ENCODE measurements around the gene STXBP1. TPM values are rescaled to one million over a fixed set of nuclear protein-coding genes. Genes with fewer than 3 reads are reported as not detected.

The STXBP1 gene
- total RNA-seq, 2 experiments from 2014 or later: 1.9 to 3.4 TPM

GRCh38 chr9:127722055-127722745 is 110.1 kb downstream of the STXBP1 start:
- Mint-ChIP-seq H3K4me3 (no peak overlapping the region), H3K36me3 (ENCODE audit: low read depth) (no peaks in the 10 kb centered on the region), H3K4me1 (ENCODE audit: low read depth) (peaks cover 10% of the 10 kb centered on the region), H3K27ac (no peak overlapping the region), H3K27me3 (no peaks in the 10 kb centered on the region), H3K9me3 (no peaks in the 10 kb centered on the region)
- TF ChIP-seq CTCF (IDR thresholded peaks at IDR 0.05): no peak
- Histone ChIP-seq H3K9me3 (ENCODE audit: control insufficient read depth in 1 of 2, insufficient read depth in 1 of 2, low read length in 2 of 2) (no peaks in the 10 kb centered on the region), H3K27ac (ENCODE audit: low read depth in 1 of 2, low read length in 2 of 2) (no peak overlapping the region), H3K4me1 (ENCODE audit: insufficient read depth, low read length) (peaks cover 37% of the 10 kb centered on the region), H3K4me3 (ENCODE audit: low read length) (no peak overlapping the region), H3K36me3 (ENCODE audit: insufficient read depth, low read length) (no peaks in the 10 kb centered on the region), H3K27me3 (ENCODE audit: control insufficient read depth in 1 of 2, insufficient read depth in 2 of 2, low read length in 2 of 2) (no peaks in the 10 kb centered on the region)
- no peak for DNase-seq
- intact Hi-C loops (cut with DNase I, micrococcal nuclease): no loop called here
- ChIA-PET CTCF (interaction anchor here (0.6 kb wide), 1 partner anchor 13 kb away, joined by 3 read pairs; the partner anchor contains the start of gene TOR2A), POLR2A (no interaction called here)
- ATAC-seq (ENCODE audit: poor library complexity): no peak

GRCh38 chr9:127723013-127723412 is 110.9 kb downstream of the STXBP1 start:
- Mint-ChIP-seq H3K4me3 (no peak overlapping the region), H3K4me1 (ENCODE audit: low read depth) (peaks cover 10% of the 10 kb centered on the region), H3K36me3 (ENCODE audit: low read depth) (no peaks in the 10 kb centered on the region), H3K27ac (no peak overlapping the region), H3K9me3 (no peaks in the 10 kb centered on the region), H3K27me3 (no peaks in the 10 kb centered on the region)
- POLR2A ChIA-PET: no interaction called here
- ATAC-seq (ENCODE audit: poor library complexity) (no peak), DNase-seq (no peak)
- no peak overlapping the region for H3K27ac ChIP-seq (ENCODE audit: low read depth in 1 of 2, low read length in 2 of 2)
- peaks cover 37% of the 10 kb centered on the region for H3K4me1 ChIP-seq (ENCODE audit: insufficient read depth, low read length)
- H3K27me3 ChIP-seq (ENCODE audit: control insufficient read depth in 1 of 2, insufficient read depth in 2 of 2, low read length in 2 of 2): no peaks in the 10 kb centered on the region
- TF ChIP-seq CTCF (IDR thresholded peaks at IDR 0.05): no peak
- intact Hi-C loops (cut with DNase I, micrococcal nuclease): no loop called here
- H3K9me3 ChIP-seq (ENCODE audit: control insufficient read depth in 1 of 2, insufficient read depth in 1 of 2, low read length in 2 of 2): no peaks in the 10 kb centered on the region
- CTCF ChIA-PET: interaction anchor here (2.7 kb wide), 1 partner anchor 12 kb away, joined by 7 read pairs; the partner anchor contains the start of gene TOR2A
- no peaks in the 10 kb centered on the region for H3K36me3 ChIP-seq (ENCODE audit: insufficient read depth, low read length)
- no peak overlapping the region for H3K4me3 ChIP-seq (ENCODE audit: low read length)

- ATAC-seq (ENCODE audit: poor library complexity) (no peak), DNase-seq (no peak)
- ChIA-PET CTCF (interaction anchor here (2.7 kb wide), 1 partner anchor 11 kb away, joined by 7 read pairs; the partner anchor contains the start of gene TOR2A), POLR2A (no interaction called here)
- Histone ChIP-seq H3K27ac (ENCODE audit: low read depth in 1 of 2, low read length in 2 of 2) (no peak overlapping the region), H3K9me3 (ENCODE audit: control insufficient read depth in 1 of 2, insufficient read depth in 1 of 2, low read length in 2 of 2) (no peaks in the 10 kb centered on the region), H3K27me3 (ENCODE audit: control insufficient read depth in 1 of 2, insufficient read depth in 2 of 2, low read length in 2 of 2) (no peaks in the 10 kb centered on the region), H3K36me3 (ENCODE audit: insufficient read depth, low read length) (no peaks in the 10 kb centered on the region), H3K4me1 (ENCODE audit: insufficient read depth, low read length) (peaks cover 37% of the 10 kb centered on the region), H3K4me3 (ENCODE audit: low read length) (no peak overlapping the region)
- H3K27me3 Mint-ChIP-seq: no peaks in the 10 kb centered on the region
- H3K4me1 Mint-ChIP-seq (ENCODE audit: low read depth): peaks cover 10% of the 10 kb centered on the region
- no peak overlapping the region for H3K4me3 Mint-ChIP-seq
- H3K36me3 Mint-ChIP-seq (ENCODE audit: low read depth): no peaks in the 10 kb centered on the region
- H3K27ac Mint-ChIP-seq: no peak overlapping the region
- no peaks in the 10 kb centered on the region for H3K9me3 Mint-ChIP-seq
- intact Hi-C loops (cut with DNase I, micrococcal nuclease): no loop called here
- TF ChIP-seq CTCF (IDR thresholded peaks at IDR 0.05): no peak
Observed at GRCh38 chr9:127723444-127723843, 111.4 kb downstream of the STXBP1 start.

All from CD4-positive, alpha-beta T cell (primary cell).